GM21515 (cell line): Measurements from ENCODE around the gene STX17.
"Not testable (repeated sequence)": the region's sequence is repeated elsewhere in the genome, so short reads cannot be mapped to it uniquely, and the experiment has no call there.

Source experiments
- ATAC-seq: cut with Tn5 transposase; IDR thresholded peaks from one replicate; pipeline ENCODE4 v1.9.1; 2021; ENCODE audit not compliant: unreplicated experiment

STX17 gene

DNA sequence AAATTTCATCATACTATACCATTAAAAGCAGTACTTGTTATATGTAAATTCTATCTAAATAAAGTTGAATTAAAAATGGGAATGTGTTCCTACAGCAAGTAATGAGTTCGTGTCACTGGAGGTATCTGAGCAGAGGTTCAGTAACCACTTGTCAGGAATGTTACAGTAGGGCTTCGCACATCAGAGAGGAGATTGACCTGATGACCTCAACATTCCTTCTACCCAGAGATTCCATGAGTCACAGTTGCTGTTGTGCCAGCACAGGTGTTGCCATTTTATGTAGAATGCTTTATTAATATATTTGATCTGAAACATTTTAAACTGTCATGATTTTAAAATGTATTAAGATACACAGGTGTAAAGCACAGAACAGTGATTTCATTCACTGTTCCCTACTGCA lies 60.3 kb downstream of the STX17 start:
- no peak for ATAC-seq

DNA sequence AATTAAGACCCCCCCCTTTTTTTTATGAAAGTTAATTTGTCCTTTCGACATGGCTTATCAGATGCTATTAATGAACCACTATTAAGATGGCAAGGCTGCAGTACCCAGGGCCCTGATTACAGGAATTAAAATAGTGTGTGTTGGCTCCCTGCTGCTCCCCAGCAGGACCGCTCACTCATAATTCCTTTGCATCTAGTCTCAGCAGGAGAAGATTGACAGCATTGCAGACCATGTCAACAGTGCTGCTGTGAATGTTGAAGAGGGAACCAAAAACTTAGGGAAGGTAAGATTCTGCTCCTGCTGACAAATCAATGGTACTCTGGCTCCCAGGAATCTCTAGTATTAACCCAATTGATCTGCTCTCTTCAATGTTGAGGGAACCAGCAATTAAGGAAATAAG lies 61.0 kb downstream of the STX17 start:
- no peak for ATAC-seq

DNA sequence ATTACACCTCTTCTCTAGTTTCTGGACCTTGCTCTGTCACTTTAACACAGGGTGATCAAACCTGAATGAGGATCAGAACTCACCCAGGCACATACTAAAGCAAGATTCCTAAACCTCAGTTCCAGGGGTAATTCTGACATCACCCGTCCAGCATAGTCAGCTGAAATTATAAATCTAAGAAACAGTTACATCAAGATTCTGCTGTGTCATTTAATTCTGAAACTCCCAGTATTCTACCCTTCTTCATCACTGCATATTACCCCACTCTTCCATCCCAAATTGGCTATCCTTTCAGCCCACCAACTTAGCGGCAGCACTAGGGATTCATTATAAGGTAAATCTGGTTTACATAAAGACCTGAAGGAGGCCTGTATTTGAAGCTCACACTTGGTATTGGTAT lies 64.0 kb downstream of the STX17 start:
- ATAC-seq: no peak

GRCh38 chr9:99971410-99971809 lies 65.0 kb downstream of the STX17 start:
- no peak for ATAC-seq

DNA sequence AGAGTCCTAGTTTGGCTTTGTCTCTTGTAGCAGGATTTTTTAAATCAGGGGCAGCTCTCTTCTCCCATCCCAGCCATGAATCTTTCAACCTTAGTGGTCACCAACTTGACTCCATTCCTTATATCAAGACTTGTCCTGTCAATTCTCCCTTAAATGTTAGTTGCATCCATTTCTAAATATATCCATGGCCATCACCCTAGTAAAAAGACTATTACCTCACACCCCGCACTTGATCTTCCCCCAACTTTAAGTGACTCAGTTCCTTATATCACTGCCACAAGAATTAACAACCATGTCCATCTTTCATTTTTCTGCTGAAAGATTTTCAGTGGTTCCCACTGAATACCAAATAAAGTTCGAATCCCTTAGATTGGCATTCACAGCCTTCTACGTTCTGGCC lies 67.0 kb downstream of the STX17 start:
- ATAC-seq: no peak

DNA sequence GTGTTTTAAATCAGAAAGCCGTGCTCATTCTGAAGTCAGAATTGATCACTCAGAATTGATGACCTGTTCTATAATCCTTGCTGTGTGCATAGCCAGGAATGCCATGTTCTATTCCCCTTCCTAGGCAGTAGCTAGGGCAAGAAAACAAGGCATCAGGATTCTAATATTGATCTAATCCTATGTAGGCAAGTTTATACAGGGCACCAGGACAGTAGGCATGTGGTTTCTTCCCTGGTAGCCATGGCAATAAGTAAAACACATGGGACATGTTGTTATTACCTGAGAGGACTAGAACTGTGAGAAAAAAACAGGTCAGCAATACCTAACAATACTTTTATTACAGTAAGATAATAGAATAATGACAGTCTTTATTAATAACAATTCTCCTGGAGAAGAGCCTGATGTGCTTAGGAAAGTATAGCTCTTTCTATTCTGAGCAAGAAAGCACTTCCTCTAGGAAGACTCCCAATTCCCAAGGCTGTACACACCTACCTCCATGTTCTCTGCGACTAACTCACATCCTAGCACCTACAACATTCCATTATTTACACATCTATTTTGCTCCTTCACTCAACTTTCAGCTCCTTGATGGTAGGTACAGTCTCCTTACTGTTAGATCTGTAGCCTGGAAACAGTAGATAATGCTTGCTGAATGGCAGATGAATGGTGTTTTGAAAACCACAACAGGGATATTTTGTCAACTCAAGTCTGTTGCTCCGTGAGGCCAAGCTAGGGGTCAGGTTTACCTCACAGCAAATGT lies 70.8 kb downstream of the STX17 start:
- ATAC-seq: no peak

- ATAC-seq: no peak
Observed at GRCh38 chr9:99978221-99978620, 71.8 kb downstream of the STX17 start.

- no peak for ATAC-seq
Observed at GRCh38 chr9:99980598-99980997, 74.1 kb downstream of the STX17 start.

GRCh38 chr9:99986642-99987041 lies 80.2 kb downstream of the STX17 start:
- ATAC-seq: no peak

GRCh38 chr9:99990508-99990907 lies 84.1 kb downstream of the STX17 start:
- ATAC-seq: not testable (repeated sequence)

DNA sequence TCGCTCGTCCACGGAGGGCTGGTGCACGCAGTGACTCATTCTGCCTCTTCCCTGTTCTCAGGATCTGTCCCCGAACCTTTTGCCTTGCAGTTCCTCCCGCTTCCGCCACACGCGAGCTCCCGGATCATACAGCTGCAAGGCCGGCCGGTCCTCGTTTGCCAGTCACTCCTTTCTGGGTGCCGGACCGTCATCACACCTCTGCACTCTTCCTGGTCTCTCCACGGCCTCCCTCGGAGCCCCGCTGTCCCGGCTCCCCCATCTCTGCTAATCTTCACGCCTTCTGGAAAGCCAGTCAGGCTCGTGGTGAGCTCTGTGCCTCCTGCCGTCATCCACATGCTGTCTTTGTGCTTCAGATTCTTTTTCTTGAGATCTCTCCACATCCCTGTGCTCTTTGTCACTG lies 91.8 kb downstream of the STX17 start:
- no peak for ATAC-seq

DNA sequence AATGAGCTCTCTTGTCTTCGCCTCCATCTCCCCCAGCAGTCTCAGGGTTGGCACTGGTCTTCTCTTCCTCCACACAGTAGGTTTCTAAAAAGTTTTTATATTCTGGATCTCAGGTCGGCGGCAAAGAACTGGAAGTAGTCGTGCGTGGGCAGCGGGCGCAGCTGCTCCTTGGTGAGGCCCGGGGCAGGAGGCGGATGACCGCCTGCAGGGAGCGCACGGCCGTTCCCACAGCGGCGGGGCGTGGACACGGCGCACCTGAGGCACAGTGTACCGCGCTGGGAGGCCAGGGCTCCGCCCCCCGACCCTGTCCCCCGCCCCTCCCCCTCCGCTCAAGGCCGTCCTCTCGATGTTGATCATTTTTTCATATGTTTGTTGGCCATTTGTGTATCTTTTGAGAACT lies 92.4 kb downstream of the STX17 start:
- no peak for ATAC-seq

- no peak for ATAC-seq
Observed at GRCh38 chr9:99999797-100000196, 93.3 kb downstream of the STX17 start.

DNA sequence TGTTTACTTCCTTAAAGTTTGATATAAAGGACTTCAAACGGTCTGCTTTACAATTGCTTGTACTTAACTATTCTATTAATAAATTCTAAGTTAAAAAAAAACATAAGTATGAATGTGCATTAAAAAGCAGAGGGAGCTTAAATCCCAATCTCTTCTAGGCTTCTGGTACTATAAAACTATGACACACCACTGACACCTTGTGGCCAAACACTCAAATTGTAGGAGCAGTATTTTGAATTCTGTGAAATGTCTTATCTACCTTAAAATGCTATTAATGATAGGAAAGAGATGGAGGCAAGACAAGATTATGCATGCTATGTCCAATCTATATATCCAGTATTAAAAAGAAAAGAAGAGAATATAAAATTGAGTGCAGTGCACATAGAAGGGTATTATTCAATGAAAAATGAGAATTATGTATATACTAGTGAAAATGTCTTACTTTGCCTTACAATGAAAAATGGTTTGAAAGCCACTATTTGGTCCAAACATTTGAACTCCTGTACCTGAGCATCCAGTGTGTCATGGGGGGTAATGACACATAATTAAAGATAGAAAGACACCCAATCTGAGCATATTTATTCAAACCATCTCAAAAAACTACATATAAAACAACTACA lies 104.7 kb downstream of the STX17 start:
- no peak for ATAC-seq

GRCh38 chr9:100012279-100012678 lies 105.8 kb downstream of the STX17 start:
- no peak for ATAC-seq

DNA sequence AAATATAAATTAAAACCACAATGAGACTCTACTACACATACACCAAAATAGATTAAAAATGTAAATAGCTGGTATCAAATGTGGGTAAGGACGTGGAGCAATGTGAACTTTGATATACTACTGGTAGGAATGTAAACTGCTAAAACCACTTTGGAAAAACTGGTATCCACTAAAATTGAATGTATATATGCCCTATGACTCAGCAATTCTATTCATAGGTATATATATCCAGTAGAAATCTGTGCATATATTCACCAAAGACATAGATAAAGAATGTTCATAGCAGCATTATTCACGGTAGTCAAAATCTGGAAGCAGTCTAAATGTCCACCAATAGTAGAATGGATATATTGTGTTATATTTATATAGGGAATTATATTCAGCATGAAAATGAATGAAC lies 107.1 kb downstream of the STX17 start:
- ATAC-seq: no peak

DNA sequence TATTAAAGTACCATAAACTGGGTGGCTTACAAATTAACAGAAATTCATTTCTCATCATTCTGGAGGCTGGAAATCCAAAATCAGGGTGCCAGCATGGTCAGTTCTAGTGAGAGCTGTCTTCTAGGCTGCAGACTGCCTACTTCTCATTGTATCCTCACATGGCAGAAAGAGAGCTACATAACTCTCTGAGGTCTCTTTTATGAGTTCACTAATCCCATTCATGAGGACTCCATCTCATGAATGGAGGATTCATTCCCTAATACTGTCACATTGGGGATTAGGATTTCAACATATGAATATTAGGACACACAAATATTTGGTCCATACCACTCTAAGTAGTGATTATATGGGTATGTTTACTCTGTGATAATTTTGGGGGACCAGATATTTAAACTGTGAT lies 108.4 kb downstream of the STX17 start:
- no peak for ATAC-seq

GRCh38 chr9:100019541-100019940 lies 113.1 kb downstream of the STX17 start:
- ATAC-seq: no peak
